GM23338 (cell line): Measurements from ENCODE around the gene CMPK2. TPM values are rescaled to one million over a fixed set of nuclear protein-coding genes. Genes with fewer than 3 reads are reported as not detected.

Experiments used
- ATAC-seq: fragments of 200-7000 bp; cut with Tn5 transposase; 3 replicates; pipeline ENCODE4 v1.9.1; 2020
- DNase-seq: peaks from one replicate; pipeline ENCODE4 v3.0.0-alpha.2; 2015; ENCODE audit warnings: low spot score
- H2AFZ ChIP-seq: fragments of 200-600 bp; sonication (generic); 2 replicates; pipeline ENCODE4 v1.8.0; 2016; ENCODE audit warnings: antibody characterized with exemption, mild to moderate bottlenecking, moderate library complexity
- H3F3A ChIP-seq: fragments of 200-600 bp; sonication (generic); replicated peaks from 2 replicates; pipeline ENCODE4 v1.8.0; 2017; ENCODE audit warnings: antibody characterized with exemption, mixed run types, low read depth
- H3K27ac ChIP-seq: fragments of 200-600 bp; sonication (generic); 2 replicates; pipeline ENCODE4 v1.6.1; 2016; ENCODE audit warnings: low read depth
- H3K27me3 ChIP-seq: fragments of 200-600 bp; sonication (generic); 2 replicates; pipeline ENCODE4 v1.8.0; 2016; ENCODE audit warnings: mild to moderate bottlenecking, mixed run types, moderate library complexity; ENCODE audit not compliant: insufficient read depth
- H3K36me3 ChIP-seq: fragments of 200-600 bp; sonication (generic); 2 replicates; pipeline ENCODE4 v1.8.0; 2016; ENCODE audit warnings: mild to moderate bottlenecking; ENCODE audit not compliant: insufficient read depth
- H3K4me1 ChIP-seq: fragments of 200-600 bp; sonication (generic); 2 replicates; pipeline ENCODE4 v1.8.0; 2016; ENCODE audit warnings: mild to moderate bottlenecking, moderate library complexity; ENCODE audit not compliant: insufficient read depth
- H3K4me2 ChIP-seq: fragments of 200-600 bp; sonication (generic); 2 replicates; pipeline ENCODE4 v1.7.1; 2017; ENCODE audit warnings: mixed run types
- H3K4me3 ChIP-seq: fragments of 200-600 bp; sonication (generic); 2 replicates; pipeline ENCODE4 v1.6.1; 2016; ENCODE audit warnings: mixed run types
- H3K79me2 ChIP-seq: fragments of 200-600 bp; sonication (generic); replicated peaks from 2 replicates; pipeline ENCODE4 v1.8.0; 2017; ENCODE audit warnings: mild to moderate bottlenecking; ENCODE audit not compliant: insufficient read depth
- H3K9me2 ChIP-seq: fragments of 200-600 bp; sonication (generic); 2 replicates; pipeline ENCODE4 v1.8.0; 2017; ENCODE audit not compliant: insufficient read depth
- H4K20me1 ChIP-seq: fragments of 200-600 bp; sonication (generic); replicated peaks from 2 replicates; pipeline ENCODE4 v1.8.0; 2017; ENCODE audit warnings: mild to moderate bottlenecking; ENCODE audit not compliant: insufficient read depth
- H3K27ac Mint-ChIP-seq: 2 replicates; pipeline ENCODE4 v1.8.0; 2020; ENCODE audit warnings: inconsistent platforms, mild to moderate bottlenecking, moderate library complexity, mixed read lengths
- H3K27me3 Mint-ChIP-seq: 3 replicates; pipeline ENCODE4 v1.8.0; 2022; ENCODE audit warnings: low read depth, mild to moderate bottlenecking, moderate library complexity, mixed read lengths, inconsistent platforms; ENCODE audit not compliant: insufficient read depth, poor library complexity
- H3K36me3 Mint-ChIP-seq: 3 replicates; pipeline ENCODE4 v1.8.0; 2021; ENCODE audit warnings: low read depth, mild to moderate bottlenecking, inconsistent platforms, moderate library complexity, mixed read lengths
- H3K4me1 Mint-ChIP-seq: 3 replicates; pipeline ENCODE4 v1.8.0; 2020; ENCODE audit warnings: mild to moderate bottlenecking, inconsistent platforms, mixed read lengths
- H3K4me3 Mint-ChIP-seq: 3 replicates; pipeline ENCODE4 v1.8.0; 2021; ENCODE audit warnings: moderate library complexity, mild to moderate bottlenecking, inconsistent platforms, mixed read lengths
- H3K9me3 Mint-ChIP-seq: 3 replicates; pipeline ENCODE4 v1.8.0; 2020; ENCODE audit warnings: moderate library complexity, mild to moderate bottlenecking, inconsistent platforms, mixed read lengths
- CREB1 ChIP-seq: fragments of 250-450 bp; sonication (Bioruptor Pico); IDR thresholded peaks from 2 replicates; pipeline ENCODE4 v1.5.0; 2020; ENCODE audit warnings: low read depth, mild to moderate bottlenecking, moderate library complexity
- EZH2 ChIP-seq: fragments of 200-600 bp; sonication (generic); IDR thresholded peaks from one replicate; pipeline ENCODE4 v1.8.0; 2017; ENCODE audit warnings: antibody characterized with exemption, mild to moderate bottlenecking, low read depth; ENCODE audit not compliant: unreplicated experiment
- NANOG ChIP-seq: IDR thresholded peaks from 2 replicates; pipeline ENCODE4 v1.6.1; 2016; ENCODE audit warnings: antibody characterized with exemption, borderline replicate concordance
- REST ChIP-seq: IDR thresholded peaks from one replicate; pipeline ENCODE4 v1.6.1; 2018; ENCODE audit warnings: antibody characterized with exemption; ENCODE audit not compliant: unreplicated experiment
- ZNF462 ChIP-seq: fragments of 250-450 bp; sonication (Bioruptor Pico); IDR thresholded peaks from 2 replicates; pipeline ENCODE4 v1.5.0; 2020; ENCODE audit warnings: mild to moderate bottlenecking, moderate library complexity
- polyA plus RNA-seq: library from polyadenylated mRNA; unstranded; fragments of >200 nt; fragmentation: Nextera tagmentation; extraction: Ambion mirVana; gene quantifications from 2 replicates; pipeline ENCODE4 v1.2.1, GENCODE V29; 2016
- total RNA-seq: library from RNA; depleted of rRNA; stranded (reverse); fragments of >200 nt; shearing (Covaris generic); gene quantifications from 2 replicates; pipeline ENCODE4 v1.2.3, GENCODE V29; 2014

Gene CMPK2
- total and polyA plus RNA-seq, 2 experiments from 2014 or later = 0.13 to 0.56 TPM

GRCh38 chr2:6866982-6867381 lies 1.3 kb upstream of the CMPK2 start:
- Histone ChIP-seq H3K79me2 (no peaks in the 10 kb centered on the region), H3K4me2 (no peak overlapping the region; the same call in 1 of the 2 replicates), H3K27me3 (peaks cover 48% of the 10 kb centered on the region), H4K20me1 (no peaks in the 10 kb centered on the region), H3K27ac (no peak overlapping the region), H2AFZ (no peak overlapping the region), H3K36me3 (no peaks in the 10 kb centered on the region), H3K9me2 (peaks cover 15% of the 10 kb centered on the region; the same call in 1 of the 2 replicates), H3K4me1 (0 out of 2 replicates have a peak, but pooled peaks cover 2% of the 10 kb centered on the region), H3F3A (no peaks in the 10 kb centered on the region; the same call in 1 of the 2 replicates), H3K4me3 (no peak overlapping the region)
- Mint-ChIP-seq H3K27ac (no peak overlapping the region), H3K36me3 (no peaks in the 10 kb centered on the region; the same call in 2 of the 3 replicates), H3K4me3 (no peak overlapping the region), H3K27me3 (peaks cover 26% of the 10 kb centered on the region), H3K4me1 (peaks cover 6% of the 10 kb centered on the region), H3K9me3 (no peaks in the 10 kb centered on the region; the same call in 1 of the 3 replicates)
- TF ChIP-seq REST = no peak
- TF ChIP-seq ZNF462 (CRISPR knock-in tag) = no peak
- TF ChIP-seq CREB1 (CRISPR knock-in tag) = no peak
- TF ChIP-seq NANOG = no peak
- no peak for TF ChIP-seq EZH2
- DNase-seq = no peak
- ATAC-seq = no peak
